ENCODE measurements around the gene CCT7. TPM values are rescaled to one million over a fixed set of nuclear protein-coding genes. Genes with fewer than 3 reads are reported as not detected.

The CCT7 gene
- total RNA-seq, 1 experiment from 2014 or later, result 482 TPM

- TF ChIP-seq ARID4B (CRISPR knock-in tag; IDR thresholded peaks at IDR 0.05; ENCODE audit: borderline replicate concordance) (peak; percentile 88; the same call in 1 of the 2 replicates), NFYB (CRISPR knock-in tag; conservative IDR thresholded peaks at IDR 0.05; ENCODE audit: low read depth) (peak; percentile 38; the same call in 1 of the 2 replicates), NFE2L1 (CRISPR knock-in tag; IDR thresholded peaks at IDR 0.05) (peak; percentile 63; the same call in 1 of the 2 replicates), CBFB (CRISPR knock-in tag; IDR thresholded peaks at IDR 0.05; ENCODE audit: low read depth) (no peak), E2F5 (CRISPR knock-in tag; IDR thresholded peaks at IDR 0.05) (peak; percentile 49; the same call in 1 of the 2 replicates), GABPB1 (CRISPR knock-in tag; IDR thresholded peaks at IDR 0.05) (0 out of 2 replicates have a peak, but pooled peaks have one; percentile 13), ZNF512 (CRISPR knock-in tag; IDR thresholded peaks at IDR 0.05; ENCODE audit: borderline replicate concordance) (no peak), SMAD4 (CRISPR knock-in tag; IDR thresholded peaks at IDR 0.05) (peak; percentile 51; the same call in 1 of the 2 replicates), ERG (CRISPR knock-in tag; IDR thresholded peaks at IDR 0.05) (no peak), TEAD1 (CRISPR knock-in tag; IDR thresholded peaks at IDR 0.05) (peak; percentile 55; the same call in 1 of the 2 replicates), ZNF232 (CRISPR knock-in tag; IDR thresholded peaks at IDR 0.05) (peak; percentile 29; the same call in 1 of the 2 replicates), FOXK1 (CRISPR knock-in tag; IDR thresholded peaks at IDR 0.05) (peak; percentile 49; the same call in 1 of the 2 replicates), JUN (CRISPR knock-in tag; IDR thresholded peaks at IDR 0.05) (peak; percentile 86; the same call in 1 of the 2 replicates), E2F4 (CRISPR knock-in tag; IDR thresholded peaks at IDR 0.05; ENCODE audit: borderline replicate concordance, low read depth) (0 out of 2 replicates have a peak, but pooled peaks have one; percentile 21), FOXP4 (CRISPR knock-in tag; IDR thresholded peaks at IDR 0.05) (peak; percentile 54; the same call in 1 of the 2 replicates), TEAD4 (CRISPR knock-in tag; IDR thresholded peaks at IDR 0.05) (peak; percentile 73; the same call in 1 of the 2 replicates), ZNF281 (CRISPR knock-in tag; IDR thresholded peaks at IDR 0.05) (peak; percentile 69; the same call in 1 of the 2 replicates), MYBL2 (CRISPR knock-in tag; IDR thresholded peaks at IDR 0.05) (peak; percentile 80; the same call in 1 of the 2 replicates), ZBTB43 (CRISPR knock-in tag; IDR thresholded peaks at IDR 0.05) (peak; percentile 66; the same call in 1 of the 2 replicates), ZSCAN18 (CRISPR knock-in tag; IDR thresholded peaks at IDR 0.05) (no peak)
These were observed 57.0 kb downstream of the CCT7 start (continued) for GRCh38 chr2:73291093-73291460.

Data from WTC11 (cell line).